GM19455 (cell line): ENCODE data around the gene COL11A2.

Experiments
- ATAC-seq: cut with Tn5 transposase; IDR thresholded peaks from one replicate; pipeline ENCODE4 v1.9.1; 2021; ENCODE audit not compliant: unreplicated experiment

Gene COL11A2

GRCh38 chr6:33206864-33207551 lies 14.7 kb upstream of the COL11A2 start:
- no peak for ATAC-seq

DNA sequence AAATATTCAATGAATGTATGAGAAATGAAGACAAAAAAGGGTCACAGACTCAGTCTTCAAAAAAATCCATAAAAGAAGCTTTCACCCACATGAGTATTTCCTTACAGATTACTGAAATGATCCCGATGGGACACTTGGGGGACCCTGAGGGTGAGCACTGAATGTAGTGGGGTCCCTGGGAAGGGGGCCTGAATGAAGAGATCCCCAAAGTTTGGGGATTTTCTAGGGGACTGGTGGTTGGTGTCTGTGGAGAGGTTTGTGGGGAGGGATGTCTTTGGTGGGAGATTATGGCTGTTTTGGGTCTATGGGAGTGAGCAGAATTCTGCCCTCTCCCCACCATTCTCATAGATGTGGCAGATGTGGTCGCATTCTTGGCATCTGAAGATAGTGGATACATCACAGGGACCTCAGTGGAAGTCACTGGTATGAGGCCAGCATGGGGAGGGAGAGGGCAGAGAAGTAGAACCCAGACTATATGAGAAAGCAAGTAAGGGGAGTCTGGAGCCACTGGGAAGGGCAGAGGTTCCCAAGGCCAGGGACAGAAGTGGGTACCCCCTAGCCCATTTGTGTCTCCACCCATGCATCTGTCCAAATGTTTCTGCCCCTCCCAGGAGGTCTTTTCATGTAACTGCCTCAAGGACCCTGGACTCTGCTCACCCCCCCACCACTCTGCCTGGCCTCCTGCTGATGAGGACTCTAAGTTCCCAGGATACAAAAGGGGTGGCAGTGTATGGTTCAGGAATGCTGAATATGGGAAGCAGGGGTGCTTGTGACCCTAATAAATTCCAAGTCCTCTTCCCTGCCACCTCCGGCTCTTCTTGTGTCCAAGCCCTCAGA lies 14.0 kb upstream of the COL11A2 start:
- ATAC-seq, result no peak

DNA sequence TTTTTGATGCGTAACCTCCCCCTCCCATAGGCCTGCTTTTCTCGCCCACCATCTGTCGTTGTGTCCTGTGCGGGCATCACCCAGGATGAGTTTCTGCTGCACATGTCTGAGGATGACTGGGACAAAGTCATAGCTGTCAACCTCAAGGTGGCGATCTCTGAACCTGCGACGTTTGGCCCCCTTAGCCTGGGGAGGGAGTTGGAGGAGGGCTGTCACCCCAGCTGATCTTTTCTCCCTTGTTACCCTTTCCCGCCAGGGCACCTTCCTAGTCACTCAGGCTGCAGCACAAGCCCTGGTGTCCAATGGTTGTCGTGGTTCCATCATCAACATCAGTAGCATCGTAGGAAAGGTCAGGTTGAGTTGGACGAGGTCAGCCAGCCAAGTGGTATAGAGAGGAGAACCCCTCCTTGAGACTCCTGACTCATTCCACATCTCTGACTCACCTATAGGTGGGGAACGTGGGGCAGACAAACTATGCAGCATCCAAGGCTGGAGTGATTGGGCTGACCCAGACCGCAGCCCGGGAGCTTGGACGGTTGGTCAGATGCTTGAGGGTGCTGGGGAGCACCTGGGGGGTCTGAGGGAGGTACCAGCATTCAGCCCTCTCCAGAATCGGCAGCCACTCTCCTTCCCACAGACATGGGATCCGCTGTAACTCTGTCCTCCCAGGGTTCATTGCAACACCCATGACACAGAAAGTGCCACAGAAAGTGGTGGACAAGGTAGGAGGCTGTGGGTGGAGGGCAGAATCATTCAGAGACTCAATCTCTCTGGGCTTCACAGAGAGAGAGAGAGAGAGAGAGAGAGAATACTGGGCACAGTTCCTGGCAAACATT lies 13.1 kb upstream of the COL11A2 start:
- ATAC-seq, result no peak

- peak; percentile 46 for ATAC-seq
Measured at GRCh38 chr6:33204415-33205190, 12.3 kb upstream of the COL11A2 start, which contains the start of gene HSD17B8. TSS of gene HSD17B8 (plus strand) at chr6:33204655. CDS start at chr6:33204669, 14 bp downstream.

- no peak for ATAC-seq
Measured at GRCh38 chr6:33204165-33204414, 11.8 kb upstream of the COL11A2 start.

DNA sequence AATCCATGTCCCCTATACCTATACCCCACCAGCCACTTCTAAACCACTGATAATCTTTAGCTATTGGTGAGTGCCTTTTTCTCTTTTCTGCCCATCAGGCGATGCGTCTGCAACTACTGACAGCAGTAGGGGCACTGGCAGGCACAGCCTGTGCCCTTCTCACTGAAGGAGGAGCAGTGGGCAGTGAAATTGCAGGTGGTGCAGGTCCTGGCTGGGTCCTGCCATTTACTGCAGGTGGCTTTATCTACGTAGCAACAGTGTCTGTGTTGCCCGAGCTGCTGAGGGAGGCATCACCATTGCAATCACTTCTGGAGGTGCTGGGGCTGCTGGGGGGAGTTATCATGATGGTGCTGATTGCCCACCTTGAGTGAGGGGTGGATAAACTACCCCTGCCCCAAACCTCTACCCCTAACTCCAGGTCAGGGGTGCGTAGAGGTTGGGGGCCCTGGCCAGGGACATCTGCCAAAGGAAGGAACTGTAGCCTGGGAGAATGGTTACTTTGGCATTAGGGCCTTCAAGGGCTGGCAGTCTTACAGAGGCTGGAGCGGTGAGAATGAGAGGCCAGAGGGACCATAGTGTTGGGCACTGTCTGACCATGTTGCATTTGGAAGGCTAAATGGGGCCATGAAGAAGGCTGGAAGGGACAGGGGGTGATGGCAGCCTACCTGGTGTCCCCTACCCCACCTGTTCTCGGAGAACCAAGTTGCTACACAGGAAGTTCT lies 11.3 kb upstream of the COL11A2 start:
- ATAC-seq, result no peak

DNA sequence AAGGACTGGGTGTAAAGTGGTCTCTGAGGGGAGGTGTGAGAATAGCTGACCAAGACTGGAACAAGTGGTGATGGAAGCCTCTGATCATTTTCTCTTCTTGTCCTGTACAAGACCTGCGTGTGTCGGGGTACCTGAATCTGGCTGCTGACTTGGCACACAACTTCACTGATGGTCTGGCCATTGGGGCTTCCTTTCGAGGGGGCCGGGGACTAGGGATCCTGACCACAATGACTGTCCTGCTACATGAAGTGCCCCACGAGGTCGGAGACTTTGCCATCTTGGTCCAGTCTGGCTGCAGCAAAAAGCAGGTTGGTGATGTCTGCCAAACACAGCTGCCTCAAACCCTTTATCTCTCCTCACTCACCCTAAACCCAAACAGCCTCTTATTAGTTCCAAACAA lies 10.5 kb upstream of the COL11A2 start:
- no peak for ATAC-seq

DNA sequence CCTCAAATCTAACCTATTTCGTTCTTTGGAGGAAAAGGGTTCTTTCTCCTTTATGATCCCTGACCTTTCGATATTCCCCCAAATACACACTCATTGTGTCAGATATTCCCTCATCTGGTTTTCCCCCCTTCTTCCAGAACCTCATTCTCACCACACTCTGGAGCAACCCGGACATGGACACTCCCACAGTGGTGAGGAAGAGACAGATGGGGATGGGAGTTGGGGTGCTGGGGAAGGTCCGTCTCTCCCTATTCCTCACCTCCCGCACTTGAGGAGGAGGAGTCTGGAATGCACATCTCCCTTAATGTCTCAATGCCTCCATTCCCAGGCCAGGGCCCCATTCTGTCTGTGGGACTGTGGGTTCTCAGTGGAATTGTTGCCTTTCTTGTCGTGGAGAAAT lies 9.7 kb upstream of the COL11A2 start:
- no peak for ATAC-seq

- ATAC-seq, result no peak
Measured at GRCh38 chr6:33201147-33201545, 8.9 kb upstream of the COL11A2 start.

- ATAC-seq, result peak; percentile 48
Measured at GRCh38 chr6:33200219-33201146, 8.2 kb upstream of the COL11A2 start, which contains the start of the genes RXRB and SLC39A7. TSS of gene RXRB (minus strand) at chr6:33200665. CDS start at chr6:33200476, 189 bp downstream. TSS of gene SLC39A7 (plus strand) at chr6:33200867. CDS start at chr6:33201246, 379 bp downstream.

DNA sequence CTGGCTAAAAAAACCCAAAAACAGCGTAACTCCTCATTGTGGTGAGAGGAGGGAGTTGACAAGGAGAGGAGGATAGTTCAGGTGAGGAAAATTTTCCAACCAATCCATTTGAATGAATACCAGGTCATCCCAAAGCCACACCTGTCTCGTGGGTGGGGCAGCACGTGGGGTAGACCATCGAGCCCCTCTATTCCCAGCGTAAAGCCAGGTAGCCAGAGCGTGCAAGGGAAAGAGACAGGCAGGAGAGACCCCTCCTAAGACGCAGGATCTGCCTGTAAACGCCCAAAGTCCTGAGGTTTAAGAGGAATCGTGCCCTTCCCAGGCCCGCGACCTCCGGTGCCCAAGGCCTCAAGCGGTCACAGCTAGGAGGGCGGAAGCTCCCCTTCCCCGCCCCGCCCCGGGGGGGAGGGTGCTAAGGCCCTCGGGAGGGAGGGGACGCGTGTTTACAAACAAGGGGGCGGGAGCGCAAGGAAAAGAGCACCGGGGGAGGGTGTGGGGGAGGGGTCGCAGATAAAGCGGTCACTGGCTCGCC lies 7.5 kb upstream of the COL11A2 start:
- ATAC-seq, result peak; percentile 21

GRCh38 chr6:33198853-33199436 lies 6.7 kb upstream of the COL11A2 start:
- ATAC-seq, result no peak

- no peak for ATAC-seq
Measured at GRCh38 chr6:33198159-33198852, 6.0 kb upstream of the COL11A2 start.

DNA sequence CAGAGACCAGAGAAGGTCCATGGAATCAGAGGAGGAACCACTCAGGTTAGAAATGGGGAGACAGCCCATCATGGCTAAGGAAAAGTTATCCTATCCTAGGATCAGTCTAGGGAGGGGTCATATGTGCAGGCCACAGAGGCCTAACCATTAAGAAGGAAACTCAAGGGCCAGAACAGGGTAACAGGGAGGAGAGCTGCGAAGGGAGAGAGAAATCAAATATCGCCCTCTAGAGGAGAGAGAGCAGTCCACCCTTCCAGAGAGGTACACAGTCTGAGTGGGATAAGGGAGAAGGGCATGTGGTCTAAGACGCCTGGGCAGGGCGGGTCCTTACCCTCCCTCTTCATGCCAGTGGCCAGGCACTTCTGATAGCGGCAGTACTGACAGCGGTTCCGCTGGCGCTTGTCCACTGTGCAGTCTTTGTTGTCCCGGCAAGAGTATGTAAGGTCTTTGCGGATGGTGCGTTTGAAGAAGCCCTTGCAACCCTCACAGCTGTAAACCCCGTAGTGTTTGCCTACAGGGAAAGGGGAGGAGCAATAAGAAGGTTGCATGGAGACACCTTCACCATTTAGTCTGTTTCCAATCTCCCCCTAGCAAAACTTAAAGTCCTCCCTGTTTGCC lies 5.3 kb upstream of the COL11A2 start:
- no peak for ATAC-seq

DNA sequence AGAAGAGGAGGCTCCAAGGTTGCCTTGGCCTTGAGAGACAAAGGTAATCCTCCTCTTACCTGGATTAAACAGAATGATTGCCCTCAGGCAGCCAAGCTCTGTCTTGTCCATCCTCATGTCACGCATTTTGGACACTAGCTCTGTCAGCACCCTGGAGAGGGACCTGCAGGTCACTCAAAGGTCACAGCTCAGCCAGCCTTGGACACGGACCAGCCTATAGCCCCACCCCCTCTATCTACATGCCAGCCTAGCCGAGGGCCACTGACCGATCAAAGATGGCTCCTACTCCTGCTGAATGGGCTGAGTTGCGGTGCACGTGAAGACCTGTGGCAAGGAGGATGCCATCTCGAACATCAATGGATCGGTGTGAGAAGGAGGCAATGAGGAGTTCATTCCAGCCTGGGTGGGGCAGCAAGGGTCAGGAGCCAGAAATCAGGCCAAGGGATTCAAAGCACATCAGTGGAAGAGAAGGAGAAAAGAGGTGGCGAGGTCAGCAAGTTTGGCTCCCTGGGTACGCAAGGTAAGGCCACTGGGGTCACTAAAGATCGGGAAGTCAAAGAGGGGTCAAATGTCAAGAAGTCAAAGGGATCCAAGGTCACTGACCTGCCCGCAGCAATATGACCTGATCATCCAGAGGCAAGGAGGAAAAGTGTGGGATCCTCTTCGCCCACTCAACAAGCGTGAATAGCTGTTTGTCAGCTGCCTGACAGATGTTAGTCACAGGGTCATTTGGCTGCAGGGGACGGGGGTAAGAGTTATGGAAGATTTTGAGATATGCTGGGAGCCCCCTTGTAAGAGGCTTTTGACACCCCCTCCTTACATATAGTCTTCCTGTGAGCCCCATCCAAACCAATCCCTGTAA lies 3.3 kb upstream of the COL11A2 start:
- ATAC-seq, result no peak

DNA sequence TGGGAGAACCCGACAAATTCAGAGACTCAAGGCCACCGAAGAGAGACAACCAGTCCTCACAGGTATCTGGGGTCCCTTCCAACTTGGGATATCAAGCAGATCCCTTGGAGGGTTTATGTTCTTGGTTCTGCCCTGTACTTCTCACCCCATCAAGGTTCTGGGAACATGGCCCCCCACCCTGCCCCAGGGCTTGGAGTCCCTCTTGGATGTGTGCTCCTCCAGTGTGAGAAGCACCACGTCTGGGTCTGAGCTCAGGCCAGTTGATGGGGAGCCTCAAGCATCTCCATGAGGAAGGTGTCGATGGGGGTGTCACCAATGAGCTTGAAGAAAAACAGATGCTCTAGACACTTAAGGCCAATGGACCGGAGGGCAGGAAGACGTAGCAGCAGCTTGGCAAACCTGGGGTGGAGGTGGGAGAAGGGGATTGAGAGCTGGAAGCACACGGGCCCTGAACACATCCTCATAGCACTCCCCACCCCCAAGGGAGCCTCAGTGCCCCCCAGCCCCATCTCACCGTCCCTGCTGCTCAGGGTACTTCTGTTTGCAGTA lies 2.2 kb upstream of the COL11A2 start:
- no peak for ATAC-seq
